Measurements from ENCODE around the gene SELENOO.

GRCh38 chr22:50176850-50177536, 23.8 kb upstream of the SELENOO start:
- no peak for TF ChIP-seq CTCF (IDR thresholded peaks at IDR 0.05)
- TF ChIP-seq EZH2 (IDR thresholded peaks at IDR 0.05; ENCODE audit: borderline replicate concordance, insufficient read depth, low read depth, low read length, poor library complexity, severe bottlenecking) = no peak
